GM21423 (cell line): Measurements from ENCODE around the gene ASCC3.

ENCODE experiments used
- ATAC-seq: cut with Tn5 transposase; IDR thresholded peaks from one replicate; pipeline ENCODE4 v1.9.1; 2021; ENCODE audit warnings: mild to moderate bottlenecking, moderate library complexity; ENCODE audit not compliant: unreplicated experiment

The ASCC3 gene

GRCh38 chr6:100612094-100612493 lies 269.0 kb downstream of the ASCC3 start:
- no peak for ATAC-seq

GRCh38 chr6:100599088-100599770 lies 281.9 kb downstream of the ASCC3 start:
- ATAC-seq: no peak

GRCh38 chr6:100595456-100595855 lies 285.7 kb downstream of the ASCC3 start:
- ATAC-seq: no peak

GRCh38 chr6:100593522-100593921 lies 287.6 kb downstream of the ASCC3 start:
- ATAC-seq: no peak

GRCh38 chr6:100592929-100593328 lies 288.2 kb downstream of the ASCC3 start:
- peak; percentile 50 for ATAC-seq

- ATAC-seq: no peak
Observed at GRCh38 chr6:100577425-100577824, 303.7 kb downstream of the ASCC3 start.

- no peak for ATAC-seq
Observed at GRCh38 chr6:100575921-100576320, 305.2 kb downstream of the ASCC3 start.

- ATAC-seq: no peak
Observed at GRCh38 chr6:100574836-100575235, 306.3 kb downstream of the ASCC3 start.

GRCh38 chr6:100573166-100573565 lies 308.0 kb downstream of the ASCC3 start:
- no peak for ATAC-seq

GRCh38 chr6:100568255-100568654 lies 312.9 kb downstream of the ASCC3 start:
- no peak for ATAC-seq

GRCh38 chr6:100566563-100566962 lies 314.6 kb downstream of the ASCC3 start:
- no peak for ATAC-seq

- no peak for ATAC-seq
Observed at GRCh38 chr6:100565439-100566104, 315.6 kb downstream of the ASCC3 start.

- no peak for ATAC-seq
Observed at GRCh38 chr6:100559859-100560258, 321.3 kb downstream of the ASCC3 start.

GRCh38 chr6:100554228-100554627 lies 326.9 kb downstream of the ASCC3 start:
- no peak for ATAC-seq

GRCh38 chr6:100553243-100553642 lies 327.9 kb downstream of the ASCC3 start:
- ATAC-seq: no peak

GRCh38 chr6:100549406-100550167 lies 331.5 kb downstream of the ASCC3 start:
- no peak for ATAC-seq

GRCh38 chr6:100538086-100538485 lies 343.0 kb downstream of the ASCC3 start:
- ATAC-seq: no peak

- ATAC-seq: no peak
Observed at GRCh38 chr6:100518588-100518987, 362.5 kb downstream of the ASCC3 start.

GRCh38 chr6:100517633-100518032 lies 363.5 kb downstream of the ASCC3 start:
- no peak for ATAC-seq

GRCh38 chr6:100517106-100517505 lies 364.0 kb downstream of the ASCC3 start:
- ATAC-seq: no peak

GRCh38 chr6:100514660-100515059 lies 366.5 kb downstream of the ASCC3 start:
- ATAC-seq: no peak
